ENCODE measurements around the gene RNF157.

RNF157 gene

DNA sequence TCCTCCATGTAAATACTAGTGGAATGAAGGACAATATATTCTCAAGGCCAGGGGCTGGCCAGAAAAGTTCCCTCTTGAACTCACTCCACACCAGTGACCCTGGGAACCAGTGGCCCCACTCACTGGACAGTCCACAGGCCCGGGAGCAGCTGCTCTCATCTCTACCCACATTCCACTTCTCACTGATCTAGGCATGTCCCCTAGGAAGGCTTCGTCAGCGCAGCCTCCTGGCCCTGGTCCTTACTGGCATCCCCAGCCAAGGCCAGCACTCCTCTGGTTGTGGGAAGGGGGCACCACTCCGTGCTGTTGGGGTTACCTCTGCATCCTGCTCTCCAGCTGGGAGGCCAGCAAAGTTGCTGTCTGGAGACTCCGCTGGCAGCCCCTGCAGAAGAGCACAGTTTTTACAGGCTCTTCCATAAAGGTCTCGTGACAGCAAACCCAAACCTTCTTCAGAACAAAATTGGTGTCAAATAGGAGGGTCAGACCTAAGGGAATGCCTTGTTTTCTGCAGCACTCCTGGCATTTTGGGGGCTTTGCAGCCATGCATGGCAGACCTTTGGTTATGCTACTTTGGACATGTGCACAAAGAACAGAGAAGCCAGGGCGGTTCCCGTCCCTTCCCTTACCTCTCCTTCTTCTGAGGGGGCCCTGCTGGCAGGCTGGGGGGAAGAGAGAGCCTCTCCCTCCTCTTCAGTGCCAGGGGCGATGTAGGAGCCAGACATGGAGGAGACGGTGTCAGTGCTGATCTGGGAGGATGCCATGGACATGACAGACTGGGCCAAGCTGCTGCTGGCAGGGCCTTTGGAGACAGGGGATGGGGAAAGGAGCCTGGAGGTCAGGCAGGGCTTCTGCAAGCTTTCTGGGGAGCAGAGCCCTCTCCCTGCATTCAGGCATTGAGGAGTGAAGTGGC is 85.1 kb downstream of the RNF157 start:
- DNase-seq: no peak

DNA sequence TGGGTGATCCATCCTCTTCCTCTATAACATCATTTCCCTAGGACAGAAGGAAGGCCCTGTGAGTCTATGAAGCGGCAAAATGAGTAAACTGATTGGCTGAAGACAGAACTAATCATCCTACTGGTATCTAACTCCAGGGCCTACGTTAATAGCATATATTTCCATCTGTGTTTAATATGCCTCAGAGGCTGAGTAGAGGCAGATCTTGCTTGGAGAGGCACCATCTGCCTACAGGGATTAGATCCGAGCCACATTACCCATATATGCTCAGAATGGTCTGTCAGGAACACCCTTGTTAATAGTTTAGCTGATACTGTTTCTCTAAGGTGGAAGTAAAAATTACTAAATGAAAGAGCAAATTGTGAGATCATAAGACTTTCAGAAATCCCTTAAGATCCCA is 86.0 kb downstream of the RNF157 start:
- DNase-seq: no peak

DNA sequence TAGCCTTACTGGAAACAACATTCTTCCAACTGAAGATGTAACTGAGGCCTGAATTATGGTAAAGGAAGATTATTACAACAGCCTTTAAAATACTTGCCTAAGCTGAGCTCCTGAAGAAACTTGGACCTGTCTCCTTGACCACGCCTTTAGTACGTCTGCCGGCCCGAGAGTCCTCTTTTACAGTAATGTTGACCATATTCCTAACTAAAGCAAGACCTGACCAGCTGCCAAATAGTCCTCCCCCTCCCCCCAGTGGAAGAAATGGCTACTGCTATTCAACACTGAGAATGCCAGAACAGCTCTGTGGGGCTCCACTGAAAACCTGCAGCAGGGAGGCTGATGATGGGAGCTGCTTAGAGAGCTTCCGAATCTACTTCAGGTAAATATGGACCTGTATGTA is 86.7 kb downstream of the RNF157 start:
- DNase-seq: no peak

DNA sequence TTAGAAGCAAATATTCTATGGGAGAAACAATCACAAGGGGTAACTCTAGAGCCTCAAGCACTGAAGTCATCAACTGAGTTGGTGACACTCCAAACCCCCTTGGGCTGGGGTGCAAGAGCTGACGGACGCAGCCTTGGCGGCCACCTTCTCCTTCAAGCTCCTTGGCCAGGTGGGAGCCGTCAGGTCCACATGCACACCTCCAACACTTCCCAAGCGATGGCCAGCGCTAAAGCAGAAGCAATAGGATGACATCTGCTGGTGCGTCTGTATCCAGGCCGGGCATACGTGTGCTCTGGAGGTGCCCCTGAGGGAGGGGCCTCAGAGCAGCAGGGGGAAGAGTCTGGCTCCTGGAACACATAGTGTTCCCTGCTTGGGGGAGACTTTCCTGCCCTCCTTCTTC is 87.1 kb downstream of the RNF157 start:
- no peak for DNase-seq

DNA sequence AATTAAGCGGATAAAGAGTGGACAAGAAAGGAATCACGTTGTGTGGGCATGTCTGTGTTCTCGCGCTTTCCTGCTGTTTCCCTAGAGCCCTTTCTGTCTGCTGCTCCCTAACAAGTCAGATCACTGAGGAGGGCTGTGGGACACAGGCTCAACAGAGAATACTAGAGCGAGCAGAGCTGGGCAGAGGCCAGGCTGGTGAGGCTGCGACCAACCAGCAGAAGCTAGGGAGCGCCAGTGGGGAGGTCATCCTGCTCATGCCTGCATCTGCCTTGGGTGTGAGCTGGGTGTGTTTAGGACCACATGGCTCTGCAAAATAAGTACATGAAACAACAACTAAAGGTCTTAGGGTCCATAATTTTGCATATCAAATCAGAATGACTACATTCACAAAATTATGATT is 87.7 kb downstream of the RNF157 start:
- DNase-seq: no peak

DNA sequence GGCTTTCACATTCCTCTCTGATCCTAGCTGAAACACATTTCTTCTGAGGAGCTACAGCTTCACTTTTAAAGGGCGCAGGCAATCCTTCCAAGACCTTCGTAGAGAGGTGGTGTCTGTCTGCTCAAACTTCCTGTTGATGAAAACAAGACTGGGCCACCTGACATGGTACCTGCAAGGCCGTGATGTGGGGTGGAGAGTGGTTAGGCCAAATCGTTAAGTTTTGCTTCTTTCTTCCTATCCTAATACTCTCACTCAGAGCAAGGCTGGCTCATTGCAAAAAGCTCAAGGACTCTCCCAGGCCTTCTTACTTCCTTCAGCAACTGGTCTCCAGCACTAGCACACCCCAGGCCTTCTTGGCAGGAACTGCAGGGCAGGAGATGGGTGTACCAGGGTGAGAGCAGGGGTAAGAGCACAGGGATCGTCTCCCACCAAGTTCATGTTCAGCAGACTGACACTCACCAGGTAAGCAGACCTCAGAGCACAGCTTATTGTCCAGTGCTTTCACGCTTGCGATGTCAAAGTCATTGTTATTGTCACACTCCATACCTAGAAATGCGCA is 88.3 kb downstream of the RNF157 start:
- no peak for DNase-seq

DNA sequence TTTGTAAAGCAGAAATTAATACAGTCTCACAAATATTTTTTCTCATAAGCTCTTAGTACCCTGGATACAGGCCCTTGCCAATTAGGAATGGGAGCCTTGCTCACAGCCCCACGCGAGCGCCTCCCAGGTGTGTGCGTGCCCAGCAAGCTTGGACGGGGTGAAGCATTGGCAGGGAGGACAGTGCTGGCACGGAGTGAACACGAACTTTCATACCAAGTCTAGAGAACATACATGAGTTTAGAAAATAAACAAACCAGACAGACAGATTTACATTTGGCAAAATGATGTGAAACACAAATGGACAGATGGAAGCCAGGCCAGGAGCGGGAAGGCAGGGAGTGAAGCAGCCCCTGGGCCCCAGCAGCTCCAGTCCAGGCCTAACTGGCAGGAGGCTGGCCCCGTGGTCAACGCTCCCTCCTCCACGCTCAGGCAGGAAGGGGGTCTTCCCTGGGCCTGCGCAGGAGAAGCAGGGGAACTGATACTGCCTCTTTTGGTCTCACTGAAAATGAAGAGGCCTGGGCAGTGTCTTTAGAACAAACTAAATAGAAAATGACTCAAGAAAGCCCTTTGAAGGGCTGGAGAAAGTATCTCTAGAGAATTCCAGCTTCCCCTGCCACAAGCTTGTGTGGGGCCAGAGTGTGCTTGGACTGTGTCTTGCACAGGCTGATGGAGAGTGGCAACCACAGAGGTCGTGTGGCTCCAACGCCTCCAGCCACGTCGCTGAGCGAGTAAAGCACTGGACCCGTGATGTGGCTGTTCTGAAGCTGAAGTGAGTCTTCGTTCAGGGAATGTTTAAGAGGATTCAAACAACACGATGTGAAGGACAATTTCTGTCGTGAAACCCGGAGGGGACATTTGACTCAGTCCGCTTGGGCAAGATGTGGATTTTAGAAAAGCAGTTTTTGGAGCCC is 89.3 kb downstream of the RNF157 start:
- DNase-seq: no peak

DNA sequence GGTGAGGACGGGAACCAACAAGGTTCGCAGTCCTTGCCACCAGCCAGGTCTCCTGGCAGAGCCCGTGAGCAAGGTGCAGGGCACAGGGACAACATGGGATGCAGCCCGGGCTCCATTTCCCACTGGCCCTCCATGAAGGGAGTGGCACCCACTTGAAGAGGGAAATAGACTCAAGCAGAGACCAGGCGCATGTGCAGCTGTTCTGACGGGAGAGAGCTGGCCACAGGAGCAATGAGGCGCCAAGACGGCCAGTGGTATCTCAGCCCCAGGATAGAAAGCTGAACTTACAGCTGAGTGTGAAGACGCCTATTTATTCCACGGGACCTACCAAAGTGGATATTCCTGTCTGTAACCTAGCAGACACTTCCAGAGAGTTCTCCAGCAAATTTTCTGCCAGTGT is 91.1 kb downstream of the RNF157 start:
- no peak for DNase-seq

DNA sequence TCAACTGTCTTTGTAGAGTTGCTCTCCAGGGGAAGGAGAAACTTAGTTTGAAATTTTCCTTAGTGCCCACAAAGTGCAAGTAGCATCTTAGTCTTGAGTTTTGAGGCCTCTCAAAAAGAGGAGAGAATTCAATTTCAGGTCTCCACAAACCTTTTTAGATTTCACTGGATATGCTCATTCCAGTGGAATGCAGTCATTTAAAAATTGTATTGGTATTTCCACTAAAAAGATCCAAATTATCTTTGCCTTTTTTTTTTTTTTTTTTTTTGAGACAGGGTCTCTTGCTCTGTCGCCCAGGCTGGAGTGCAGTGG is 92.3 kb downstream of the RNF157 start:
- DNase-seq: no peak

DNA sequence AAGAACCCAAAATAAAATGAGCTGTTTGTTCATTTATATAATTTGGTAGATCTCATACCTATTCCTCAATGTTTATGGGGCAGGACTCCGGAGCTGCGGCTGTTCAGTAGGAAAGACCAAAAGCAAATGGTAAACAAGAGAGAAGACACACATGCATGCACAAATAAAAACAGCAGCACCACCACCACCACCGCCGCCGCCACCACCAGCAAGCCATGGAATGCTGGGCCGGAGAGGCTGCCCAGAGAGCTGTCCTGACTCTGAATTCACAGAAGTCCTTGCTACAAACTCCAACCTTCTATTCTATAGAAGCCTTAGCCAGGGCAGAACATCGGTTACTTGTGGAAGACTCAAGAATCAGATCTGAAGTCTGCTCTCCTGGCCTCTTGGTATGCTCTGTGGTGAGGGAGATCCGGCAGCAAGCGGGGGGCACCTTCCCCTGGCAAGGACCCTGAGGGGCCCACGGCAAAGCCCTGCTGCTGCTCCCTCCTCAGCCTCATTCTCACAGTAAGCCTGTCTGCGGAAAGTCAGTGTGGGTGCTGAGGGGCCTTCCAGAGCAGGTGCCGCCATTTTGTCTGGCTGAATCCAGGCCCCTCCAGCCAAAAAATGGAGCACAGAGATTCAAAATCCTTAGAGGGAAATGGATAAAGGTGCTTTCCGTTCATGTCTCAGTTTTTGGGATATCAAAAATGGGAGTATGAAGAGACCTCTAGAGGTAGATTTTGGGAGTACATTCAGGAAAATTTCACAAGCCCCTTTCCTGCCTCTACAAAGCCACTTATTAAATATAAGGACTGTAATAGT is 92.9 kb downstream of the RNF157 start:
- DNase-seq: peak; percentile 10

DNA sequence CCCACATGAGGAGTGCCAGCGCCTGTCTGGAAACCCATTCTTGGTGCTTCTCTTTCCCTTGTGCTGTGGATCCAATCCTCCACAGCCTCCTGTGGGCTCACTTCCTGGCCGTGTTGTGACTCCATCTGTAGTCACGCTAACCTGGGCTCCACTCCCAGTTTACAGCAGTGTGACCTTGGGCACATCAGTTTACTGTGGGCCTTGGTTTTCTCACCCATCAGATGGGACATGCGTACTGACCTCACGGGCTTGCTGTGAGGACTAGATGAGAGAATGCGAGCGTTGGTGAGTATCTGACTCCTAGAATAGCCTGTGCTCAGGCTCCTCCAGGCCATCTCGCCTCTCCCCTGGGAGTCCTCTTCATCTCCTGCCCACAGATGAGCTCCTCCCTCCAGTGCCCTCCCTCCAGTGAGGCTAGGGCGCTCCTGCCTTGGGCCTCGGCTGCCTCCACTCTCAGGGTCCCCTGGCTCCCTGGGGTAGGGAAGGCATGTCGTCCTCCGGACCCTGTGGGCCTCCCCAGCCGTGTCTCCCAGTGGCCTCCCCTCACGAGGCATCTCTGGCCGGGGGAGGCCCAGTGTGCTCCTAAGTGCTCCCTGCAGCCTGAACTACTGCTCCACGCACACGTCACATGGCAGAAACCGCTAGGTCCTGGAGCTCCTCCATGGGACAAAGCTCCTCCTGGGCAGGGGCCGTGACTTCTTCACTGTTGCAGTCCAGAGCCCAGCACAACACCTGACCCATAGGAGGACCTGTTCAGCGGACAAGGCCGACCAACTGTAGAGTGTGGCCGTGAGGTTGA is 94.0 kb downstream of the RNF157 start:
- no peak for DNase-seq

DNA sequence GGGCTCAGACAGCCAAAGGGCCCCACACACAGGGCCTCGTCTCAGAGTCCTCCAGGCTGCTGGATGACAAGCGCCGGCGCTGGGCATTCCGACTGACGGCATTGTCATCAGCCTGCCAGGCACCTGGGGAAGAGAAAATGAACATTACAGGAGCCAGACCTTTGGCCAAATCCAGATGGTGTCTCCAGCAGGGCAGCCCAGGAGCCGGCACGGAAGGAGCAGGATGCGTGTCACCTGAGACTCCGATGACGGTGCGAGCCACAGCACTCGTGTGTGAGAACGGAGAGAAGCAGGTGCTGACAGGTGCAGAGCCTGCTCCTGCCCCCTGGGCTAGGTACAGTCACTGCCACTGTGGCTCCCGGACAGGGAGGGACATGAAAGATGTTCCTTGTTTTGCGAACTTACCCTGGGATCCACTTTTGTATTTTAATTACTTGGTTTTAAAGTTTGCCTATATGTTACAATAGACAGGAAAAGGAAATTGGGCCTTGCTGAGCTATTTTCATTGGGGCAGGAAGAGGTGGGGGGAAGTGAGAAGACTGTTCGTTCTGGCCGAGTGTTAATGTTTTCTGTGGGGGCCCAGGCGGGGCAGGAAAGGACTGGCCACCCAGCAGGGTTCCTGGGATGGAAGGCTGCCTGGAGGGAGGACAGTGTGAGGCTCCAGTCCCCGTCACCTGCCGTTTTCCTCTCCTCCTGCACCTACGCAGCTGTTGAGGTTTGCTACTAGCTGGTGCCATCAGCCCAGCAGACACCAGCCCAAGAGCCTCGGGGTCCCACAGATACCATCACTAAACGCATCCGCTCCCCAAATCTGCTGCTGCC is 94.9 kb downstream of the RNF157 start:
- no peak for DNase-seq

DNA sequence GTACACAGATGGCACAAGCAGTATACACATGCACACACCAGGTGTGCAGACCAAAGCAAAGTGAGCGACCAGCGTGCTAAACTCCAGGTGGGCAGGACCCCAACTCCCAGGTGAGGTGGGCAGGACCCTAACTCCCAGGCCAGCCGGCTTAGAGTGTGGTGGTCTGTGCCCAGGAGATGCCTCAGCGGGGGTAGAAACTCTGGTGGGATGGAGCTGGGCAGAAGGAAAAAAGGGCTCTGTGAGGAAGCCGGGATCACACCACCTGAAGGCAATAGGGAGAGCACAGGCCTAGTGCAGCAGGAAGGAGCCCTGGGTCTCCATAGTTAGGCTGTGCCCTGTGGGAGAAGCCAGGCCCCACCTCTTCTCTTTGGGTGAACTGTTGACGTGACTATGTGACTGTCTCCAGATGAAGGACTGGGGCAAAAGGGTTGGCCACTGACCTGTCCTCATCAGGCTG is 97.7 kb downstream of the RNF157 start:
- no peak for DNase-seq

DNA sequence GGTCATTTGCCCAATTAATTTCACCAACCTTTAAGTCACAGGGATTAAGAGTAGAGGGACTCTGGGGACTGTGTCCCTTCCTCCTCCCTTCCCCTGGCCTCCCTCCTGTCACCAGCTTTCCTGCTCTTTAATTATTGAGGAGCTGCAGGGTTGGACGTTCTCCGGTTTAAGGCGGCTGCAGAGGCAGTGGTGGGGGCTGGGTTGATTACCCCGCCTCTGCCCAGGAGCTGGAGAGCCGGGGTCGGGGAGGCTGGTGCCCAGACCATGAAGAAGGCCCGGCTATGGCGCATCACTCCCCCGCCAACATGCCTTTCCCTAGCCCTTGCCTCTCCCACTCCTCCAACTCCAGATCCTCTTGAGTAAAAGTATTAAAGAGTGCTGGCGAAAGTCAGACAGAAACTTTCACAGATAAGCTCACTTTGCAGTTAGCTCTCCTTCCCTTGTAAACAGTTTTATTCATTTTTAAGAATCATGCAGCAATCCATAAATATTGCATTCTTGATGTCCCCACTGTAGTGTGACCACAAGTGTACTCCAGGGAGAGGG is 98.2 kb downstream of the RNF157 start:
- DNase-seq: no peak

DNA sequence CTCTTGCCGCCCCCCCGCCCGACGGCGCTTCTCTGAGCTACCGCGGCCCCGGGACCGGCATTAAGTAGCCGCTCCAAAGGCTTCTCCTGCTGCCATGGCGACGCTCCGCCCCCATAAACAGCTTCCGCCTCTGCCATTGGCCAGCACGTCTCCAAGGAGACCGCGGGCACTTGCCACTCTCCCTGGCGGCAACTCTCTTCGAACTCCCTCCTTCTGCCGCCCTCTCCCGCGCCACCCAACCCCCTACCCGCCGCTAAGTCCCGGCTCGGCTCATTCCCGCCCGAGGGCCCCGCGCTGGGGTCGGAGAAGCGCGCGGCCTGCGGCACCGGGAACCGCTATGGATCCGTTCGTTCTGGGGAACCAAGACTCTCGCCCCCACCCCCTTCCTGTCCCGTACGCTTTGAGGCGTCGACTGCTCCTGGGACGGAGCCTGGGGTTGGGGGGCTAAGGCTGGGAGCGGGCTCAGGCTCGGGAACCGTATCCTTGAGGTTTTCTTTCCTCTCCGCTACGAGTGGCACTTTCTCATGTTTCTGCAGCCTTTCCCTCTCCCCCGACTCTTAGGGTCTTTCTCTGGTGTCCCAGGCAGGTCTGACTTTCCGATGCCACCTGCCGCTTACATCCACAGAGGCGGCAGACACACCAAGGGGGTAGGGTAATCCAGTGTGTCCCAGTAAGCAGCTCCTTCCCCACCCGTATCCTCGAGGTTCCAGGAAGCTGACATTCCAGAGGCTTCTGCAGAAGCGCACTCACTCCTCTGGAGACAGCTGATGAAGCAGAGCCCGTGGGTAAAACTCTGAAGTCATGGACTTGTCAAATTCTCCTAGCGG is 98.9 kb downstream of the RNF157 start, which contains the start of gene FOXJ1:
TSS of gene FOXJ1 (minus strand) at position 34 of the 827 bp plus-strand sequence. CDS start 850 bp downstream, outside the sequence.
- DNase-seq: peak; percentile 72

DNA sequence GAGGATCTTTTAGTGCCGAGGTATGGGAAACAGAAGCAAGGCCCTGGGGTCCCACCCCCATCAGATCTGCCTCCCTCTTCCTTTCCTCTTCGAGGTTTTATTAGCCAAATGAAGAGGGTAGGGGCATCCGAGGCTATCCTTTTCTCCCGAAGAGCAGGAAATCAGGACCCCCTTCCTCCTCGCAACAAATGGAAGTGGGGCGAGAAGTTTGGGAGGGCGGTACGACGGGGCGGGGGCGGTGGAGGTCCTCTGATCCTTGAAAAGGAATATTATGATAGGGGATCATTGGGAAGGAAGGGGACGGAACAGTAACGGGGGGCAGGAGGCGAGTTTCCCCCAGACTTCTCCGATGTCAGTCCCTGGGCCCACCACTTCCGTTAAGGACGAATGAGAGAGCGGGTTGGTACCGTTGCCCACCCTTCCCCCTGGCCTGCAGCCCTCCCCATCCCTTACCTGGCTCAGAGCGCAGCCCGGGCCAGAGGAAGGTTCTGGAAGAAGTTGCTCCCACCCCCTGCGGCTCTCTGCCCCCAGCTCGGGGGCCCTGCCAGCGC is 99.6 kb downstream of the RNF157 start:
- no peak for DNase-seq

DNA sequence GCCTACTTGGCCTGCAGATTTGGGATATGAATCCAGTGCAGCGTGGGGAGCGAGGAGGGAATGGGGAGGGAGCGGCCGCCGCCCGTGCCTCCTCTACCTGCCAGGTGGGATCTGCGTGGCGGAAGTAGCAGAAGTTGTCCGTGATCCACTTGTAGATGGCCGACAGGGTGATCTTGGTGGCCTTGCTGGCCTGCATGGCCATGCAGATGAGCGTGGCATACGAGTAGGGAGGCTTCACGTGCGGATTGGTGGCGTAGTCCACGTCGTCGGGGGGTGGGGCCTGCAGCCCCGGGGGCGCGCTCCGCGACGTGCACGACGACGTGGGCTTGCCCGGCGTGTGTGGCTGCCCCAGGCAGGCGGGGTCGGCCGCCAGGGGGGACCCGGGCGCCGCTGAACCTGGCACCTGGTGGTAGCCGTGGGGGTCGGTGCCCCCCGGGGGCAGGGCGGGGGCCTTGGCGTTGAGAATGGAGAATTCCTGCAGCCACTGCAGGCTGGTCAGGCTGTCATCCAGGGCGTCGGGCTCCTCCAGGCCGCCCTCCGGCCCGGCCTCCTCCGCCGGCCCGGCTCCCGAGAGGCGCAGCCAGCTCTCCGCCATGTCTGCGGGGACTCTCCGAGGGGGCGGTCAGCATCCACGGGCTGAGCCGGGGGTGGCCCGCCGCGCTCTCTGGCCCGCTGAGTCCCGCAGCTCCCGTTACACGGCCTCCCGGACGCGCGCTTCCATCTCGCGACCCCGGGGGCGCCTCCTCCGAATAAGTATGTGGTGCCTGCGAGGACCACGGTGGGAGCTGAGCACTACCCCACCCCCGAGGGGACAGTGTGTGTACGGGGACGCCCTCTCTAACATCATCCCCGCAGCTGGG is 100.3 kb downstream of the RNF157 start:
- DNase-seq: no peak

Data from NCI-H748 treated with DMSO at 0.1 percent for 48 hours (cell line).